GM10266 (cell line): Measurements from ENCODE around the gene TRIM29.
A peak's percentile ranks its signal among the peaks of the same experiment; 100 is the strongest.

Source experiments
- DNase-seq: peaks from one replicate; pipeline ENCODE4 v3.0.0; 2012; ENCODE audit errors: extremely low spot score
- TF ChIP-seq, protein P1 (sequence below): IDR thresholded peaks from 2 replicates; pipeline ENCODE4 v1.5.1; 2012; ENCODE audit warnings: mild to moderate bottlenecking, low read depth; ENCODE audit not compliant: control insufficient read depth, insufficient read depth; ENCODE audit errors: missing control alignments

Gene TRIM29

DNA sequence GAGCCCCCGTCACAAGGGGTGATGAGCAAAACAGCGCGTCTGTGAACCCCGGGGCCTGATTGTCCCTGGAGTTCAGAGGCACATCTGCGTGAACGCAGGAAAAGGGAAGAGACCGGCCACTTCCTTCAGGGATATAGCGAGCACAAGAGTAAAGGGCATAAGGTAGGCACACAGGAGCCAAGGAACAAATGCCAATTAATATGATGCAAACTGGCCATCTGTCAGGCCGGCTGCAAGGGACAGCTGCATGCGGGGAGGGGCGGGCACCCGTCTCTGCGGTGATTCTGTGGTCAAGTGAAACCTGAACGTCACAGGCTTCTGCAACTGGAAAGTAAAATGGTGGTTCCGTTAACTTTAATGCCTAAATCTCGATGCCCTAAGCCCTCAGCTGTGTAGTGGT lies 64.7 kb downstream of the TRIM29 start:
- TF ChIP-seq, protein P1, sequence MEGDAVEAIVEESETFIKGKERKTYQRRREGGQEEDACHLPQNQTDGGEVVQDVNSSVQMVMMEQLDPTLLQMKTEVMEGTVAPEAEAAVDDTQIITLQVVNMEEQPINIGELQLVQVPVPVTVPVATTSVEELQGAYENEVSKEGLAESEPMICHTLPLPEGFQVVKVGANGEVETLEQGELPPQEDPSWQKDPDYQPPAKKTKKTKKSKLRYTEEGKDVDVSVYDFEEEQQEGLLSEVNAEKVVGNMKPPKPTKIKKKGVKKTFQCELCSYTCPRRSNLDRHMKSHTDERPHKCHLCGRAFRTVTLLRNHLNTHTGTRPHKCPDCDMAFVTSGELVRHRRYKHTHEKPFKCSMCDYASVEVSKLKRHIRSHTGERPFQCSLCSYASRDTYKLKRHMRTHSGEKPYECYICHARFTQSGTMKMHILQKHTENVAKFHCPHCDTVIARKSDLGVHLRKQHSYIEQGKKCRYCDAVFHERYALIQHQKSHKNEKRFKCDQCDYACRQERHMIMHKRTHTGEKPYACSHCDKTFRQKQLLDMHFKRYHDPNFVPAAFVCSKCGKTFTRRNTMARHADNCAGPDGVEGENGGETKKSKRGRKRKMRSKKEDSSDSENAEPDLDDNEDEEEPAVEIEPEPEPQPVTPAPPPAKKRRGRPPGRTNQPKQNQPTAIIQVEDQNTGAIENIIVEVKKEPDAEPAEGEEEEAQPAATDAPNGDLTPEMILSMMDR = no peak
- no peak for DNase-seq

DNA sequence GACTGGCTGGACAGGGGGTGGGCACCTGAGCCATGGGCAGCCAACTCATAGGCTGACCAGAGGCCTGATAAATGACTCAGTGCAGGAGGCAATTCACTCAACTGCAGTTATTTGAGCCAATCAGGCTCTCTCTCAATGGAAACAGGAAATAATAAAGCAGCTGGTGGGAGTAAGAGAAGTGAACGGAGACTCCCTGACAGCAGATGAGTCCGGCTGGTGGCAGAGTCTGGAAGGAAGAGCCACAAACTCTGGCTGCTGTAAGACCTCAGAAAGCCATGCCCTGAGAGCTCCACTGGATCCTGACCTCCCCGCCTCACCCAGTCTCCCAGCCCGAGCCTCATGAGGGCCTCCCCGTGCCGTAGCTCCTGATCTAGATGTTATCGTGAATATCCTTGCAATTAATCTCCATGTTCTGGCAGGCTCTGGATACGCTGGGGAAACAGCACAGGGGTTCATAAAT lies 69.8 kb downstream of the TRIM29 start:
- TF ChIP-seq, protein P1 = no peak
- peak; percentile 47 for DNase-seq

DNA sequence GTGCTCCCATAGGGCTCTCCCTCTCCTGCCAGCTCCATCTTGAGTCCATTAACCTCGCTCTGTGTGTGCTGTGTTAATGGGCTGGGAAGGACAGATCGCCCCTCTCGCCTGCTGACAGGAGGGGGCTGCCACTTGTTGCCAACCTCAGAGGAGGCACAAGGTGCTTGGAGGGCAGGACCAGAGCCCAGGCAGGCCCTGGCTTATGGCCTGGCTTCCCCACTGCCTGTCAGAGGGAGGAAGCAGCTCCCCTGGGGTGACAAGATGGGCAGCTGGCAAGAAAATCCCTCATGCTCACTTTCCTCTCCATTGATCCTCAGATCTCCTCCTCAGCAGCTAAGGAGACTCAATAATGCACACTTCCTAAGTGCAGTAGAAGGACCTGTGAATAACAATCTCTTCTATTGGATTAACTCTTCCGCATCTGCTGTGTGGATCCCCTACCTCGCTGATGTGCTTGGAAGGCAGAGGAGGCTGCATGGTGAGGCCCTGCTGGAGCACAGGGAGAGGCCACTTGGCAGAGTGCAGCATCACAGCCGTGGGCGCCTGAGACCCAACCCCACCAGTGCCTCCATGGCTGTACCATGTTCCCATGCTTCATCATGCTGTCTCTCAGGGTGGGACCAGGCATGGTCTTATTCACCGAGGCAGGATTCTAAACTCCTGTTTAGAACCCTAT lies 70.3 kb downstream of the TRIM29 start:
- TF ChIP-seq, protein P1 = no peak
- no peak for DNase-seq

DNA sequence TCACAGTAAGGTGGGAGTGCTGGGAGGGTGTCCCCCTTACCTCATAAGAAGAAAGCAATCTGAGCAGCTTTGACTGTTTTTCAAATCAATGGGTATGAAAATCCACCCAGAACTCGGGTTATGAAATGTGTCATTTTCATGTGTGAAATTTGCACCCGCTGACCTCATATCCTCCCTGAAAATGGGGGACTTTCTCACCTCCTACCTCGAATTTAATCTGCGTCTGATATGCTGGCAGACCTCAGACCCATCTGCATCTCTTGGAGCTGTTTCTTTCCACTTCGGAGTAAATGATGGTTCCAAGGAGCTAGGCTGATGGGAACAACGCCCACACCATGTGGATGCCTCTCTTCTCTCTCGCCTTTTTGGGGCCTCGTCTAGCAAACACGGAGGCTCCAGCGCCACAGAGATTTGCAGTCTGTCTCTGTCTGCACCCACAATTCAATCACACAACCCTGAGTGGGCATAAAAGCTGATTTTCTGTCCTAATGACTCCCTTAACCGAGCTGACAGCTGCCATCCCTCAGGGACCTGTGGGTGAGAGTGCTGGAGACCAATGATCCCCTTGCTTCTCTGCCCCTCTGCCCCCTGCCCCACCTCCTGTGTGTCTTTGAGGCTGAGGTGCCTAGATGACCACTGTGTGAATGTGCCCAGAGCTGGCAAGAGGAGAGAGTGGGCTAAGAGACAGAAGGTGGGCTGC lies 71.0 kb downstream of the TRIM29 start:
- no peak for DNase-seq

GRCh38 chr11:120065876-120066275 lies 72.0 kb downstream of the TRIM29 start:
- DNase-seq = no peak
- TF ChIP-seq, protein P1 = no peak

More for the DNA sequence above, 71.0 kb downstream of the TRIM29 start:
- TF ChIP-seq, protein P1 = no peak

GRCh38 chr11:120065176-120065575 lies 72.7 kb downstream of the TRIM29 start:
- no peak for DNase-seq
- TF ChIP-seq, protein P1 = no peak

GRCh38 chr11:120064341-120064740 lies 73.6 kb downstream of the TRIM29 start:
- TF ChIP-seq, protein P1 = no peak
- DNase-seq = no peak
